Measurements from ENCODE around the gene FN1.

The FN1 gene

DNA sequence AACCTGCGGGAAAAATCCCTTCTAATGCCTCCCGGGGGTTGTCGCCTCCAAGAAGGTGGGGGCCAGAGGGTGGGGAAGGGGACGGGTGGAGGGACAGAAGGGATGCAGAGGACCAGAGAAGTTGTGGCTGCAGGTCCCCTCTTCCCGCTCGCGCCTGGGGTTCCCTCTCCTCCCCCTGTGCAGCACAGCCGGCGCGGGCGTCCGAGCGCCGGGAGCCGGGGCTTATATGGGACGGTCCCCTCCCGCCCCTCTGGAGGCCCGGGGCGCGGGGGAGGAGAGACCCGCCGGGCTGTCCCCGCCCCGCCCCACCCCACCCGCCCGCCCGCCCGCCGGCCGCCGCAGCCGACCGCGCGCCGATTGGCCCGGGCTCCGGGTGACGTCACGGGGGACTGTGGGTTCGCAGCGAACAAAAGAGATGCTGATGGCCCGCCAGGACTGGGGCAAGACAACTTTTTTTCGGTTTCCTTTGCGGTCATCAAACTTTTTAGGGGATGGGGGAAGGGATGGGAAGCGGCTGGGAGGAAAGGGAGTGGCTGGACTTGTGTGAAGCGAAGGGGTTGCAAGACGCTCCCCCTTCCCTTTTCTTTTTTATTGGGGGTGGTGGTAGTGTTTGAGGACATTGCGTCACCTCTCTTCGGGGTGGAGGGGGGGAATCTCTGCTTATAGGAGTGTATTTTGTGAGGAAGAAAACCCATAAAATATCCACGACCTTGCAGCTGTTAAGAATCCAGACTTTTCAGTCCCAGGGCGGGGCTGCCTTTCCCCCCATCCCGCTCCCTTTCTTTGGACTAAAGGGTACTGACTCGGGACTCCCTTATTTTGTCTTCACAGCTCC is at the start of gene FN1:
Gene FN1, minus strand, starts transcription at position 199 of the 835 bp plus-strand sequence. CDS start 266 bp downstream, outside the sequence.
- peak in 52 of 56 donors; percentile 4 to 85 (median 44) for DNase-seq

DNA sequence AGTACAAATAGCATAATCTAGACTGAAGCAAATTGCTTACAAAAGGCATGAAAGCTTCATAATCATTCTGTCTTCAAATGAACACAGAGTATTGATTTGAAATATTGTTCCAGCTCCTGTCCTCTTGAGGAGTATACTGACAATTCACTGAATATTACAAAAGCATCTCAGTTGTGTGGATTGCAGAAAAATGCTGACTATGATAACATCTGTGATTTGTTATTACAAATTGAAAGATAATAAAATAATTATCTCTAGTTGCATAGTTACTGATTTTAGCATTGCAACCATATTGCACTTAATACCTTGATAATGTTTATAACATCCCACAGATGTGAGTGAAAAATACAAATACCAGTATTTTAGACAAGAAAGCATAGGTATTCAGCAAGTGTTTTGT is 49.2 kb upstream of the FN1 start:
- no peak for DNase-seq

DNA sequence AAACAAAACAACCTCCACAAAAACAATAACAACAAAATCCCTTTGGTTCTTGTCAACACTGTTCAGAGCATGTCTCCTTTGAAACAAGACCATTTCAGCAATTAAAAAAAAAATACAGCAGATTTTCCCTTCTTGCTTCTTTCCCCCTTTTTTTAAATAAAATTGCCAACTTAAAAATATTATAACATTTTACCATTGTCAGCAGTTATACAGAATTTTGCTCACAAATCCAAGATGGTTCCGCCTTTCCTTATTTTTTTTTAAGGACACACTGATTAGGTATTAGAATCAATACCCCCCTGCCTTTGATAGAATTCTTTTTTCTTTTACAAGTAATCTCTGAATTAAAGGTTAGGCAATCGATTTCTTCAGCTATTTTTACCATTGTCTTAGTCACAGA is 48.7 kb upstream of the FN1 start:
- no peak for DNase-seq

DNA sequence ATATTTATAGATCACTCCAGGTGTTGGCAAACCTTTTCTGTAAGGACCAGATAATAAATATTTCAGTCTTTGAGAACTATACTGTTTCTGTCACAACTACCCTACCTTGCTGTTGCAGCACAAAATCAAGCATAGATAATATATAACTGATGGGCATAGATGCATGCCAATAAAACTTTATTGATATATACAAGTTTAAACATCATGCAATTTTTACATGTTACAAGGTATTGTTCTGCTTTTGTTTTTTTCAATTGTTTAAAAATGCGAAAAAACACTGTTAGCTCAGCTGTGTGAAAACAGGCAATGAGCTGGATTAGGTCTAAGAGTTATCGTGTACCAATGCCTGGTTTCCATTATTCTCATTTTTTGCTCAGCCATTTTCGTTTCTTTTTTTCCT is 47.6 kb upstream of the FN1 start:
- no peak for DNase-seq

DNA sequence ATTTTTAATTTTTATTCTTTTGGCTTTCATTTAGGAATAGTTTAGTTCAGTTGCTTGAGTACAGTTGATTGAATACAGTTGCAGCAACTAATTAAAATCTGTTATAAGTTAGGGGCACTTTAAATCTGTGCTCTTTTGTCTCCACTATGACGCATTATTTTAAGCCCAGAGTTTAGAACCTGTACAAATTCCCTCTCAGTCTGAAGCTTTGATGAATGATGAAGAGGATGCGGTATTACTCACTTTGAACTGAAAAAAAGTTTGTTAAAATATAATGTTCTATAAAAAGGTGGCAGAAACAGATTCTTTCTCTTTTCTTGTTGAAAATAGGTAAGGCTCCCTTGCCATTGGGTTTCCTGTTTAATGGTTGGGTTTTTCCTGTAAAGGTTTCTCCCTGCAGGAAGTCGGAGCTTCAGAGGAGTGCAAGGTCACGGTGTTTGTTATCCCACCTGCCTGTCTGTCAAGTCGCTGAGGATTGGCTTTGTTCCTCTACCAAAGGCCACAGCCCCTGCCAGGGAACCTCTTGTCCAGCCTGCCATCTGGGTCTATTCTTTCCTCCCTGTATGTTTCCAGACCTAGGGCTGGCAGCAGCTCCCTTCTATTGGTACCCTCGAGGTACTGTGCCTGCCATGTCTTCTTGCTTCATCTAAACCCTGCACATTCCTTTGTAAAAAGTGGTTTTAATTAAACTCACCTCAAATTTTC is 43.8 kb upstream of the FN1 start:
- DNase-seq, result no peak

DNA sequence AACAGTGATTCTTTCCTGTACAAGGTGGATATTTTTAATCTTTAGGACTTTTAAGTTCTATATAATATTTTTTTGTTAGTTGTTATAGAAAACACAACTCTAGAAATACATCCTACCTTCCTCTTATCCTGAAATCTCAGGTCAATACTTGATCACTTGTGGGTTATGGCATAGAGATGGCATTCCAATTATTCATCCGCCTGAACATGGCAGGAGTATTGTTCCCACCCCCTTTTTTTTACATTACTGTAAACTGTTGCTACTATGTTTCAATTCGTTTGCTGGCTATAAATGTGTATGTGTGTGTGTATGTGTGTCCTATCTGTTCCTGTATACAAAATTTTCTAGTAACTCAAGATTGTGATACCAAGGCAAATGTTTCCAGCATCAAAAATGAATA is 43.3 kb upstream of the FN1 start:
- DNase-seq, result no peak

DNA sequence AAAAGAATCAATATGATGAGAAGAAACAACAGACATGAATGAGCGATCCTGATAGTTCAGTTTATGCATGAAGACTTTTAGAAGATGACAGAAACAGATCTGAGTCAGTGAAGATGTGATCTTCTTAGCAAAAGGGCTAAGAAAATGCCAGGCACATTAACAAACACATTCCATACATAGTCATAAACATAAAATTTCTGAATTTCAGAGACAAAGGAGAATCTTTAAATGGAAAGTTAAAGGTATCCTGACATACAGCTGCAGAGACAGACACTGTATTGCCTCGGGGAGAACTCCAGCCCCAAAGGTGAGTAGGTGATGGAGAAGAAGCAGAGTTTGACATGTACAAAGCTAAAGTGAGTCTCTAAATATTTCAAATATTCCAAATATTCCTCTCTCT is 40.6 kb upstream of the FN1 start:
- no peak for DNase-seq

DNA sequence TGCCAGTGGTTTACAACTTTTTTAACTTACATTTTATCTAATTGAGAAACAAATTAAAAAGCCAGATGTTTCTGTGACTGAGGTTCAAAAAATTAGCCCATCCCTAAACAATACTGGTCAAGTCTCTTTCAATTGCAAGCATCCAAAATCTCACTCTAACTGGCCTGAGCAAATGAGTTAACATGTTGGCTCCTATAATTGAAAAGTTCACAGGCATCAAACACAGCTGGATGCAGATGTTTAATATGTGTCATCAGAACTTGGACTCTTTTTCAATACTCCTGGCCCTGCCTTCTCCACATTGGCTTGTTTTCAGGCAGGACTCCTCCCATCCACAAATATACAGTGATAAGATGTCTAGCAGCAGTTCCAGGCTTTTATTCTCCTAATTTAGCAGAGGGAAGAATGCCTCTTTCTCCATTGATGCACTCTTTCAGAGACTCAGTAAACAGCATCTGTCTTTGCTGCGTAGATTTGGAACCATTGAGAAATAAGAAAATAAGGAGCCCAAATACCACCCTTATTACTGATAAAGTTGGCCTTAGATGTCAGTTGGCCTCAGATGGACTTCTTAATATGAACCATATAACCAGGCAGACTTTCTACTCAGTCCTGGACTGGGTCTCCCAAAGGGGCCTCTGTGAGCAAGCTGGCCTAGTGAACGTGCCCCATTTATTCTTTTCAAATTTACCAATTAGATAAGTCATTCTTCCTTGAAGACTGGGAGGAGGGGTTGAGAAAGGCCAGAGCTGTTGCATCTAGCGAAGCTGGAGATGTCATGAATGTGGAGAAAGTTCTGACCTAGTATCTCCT is 30.4 kb upstream of the FN1 start:
- no peak for DNase-seq

DNA sequence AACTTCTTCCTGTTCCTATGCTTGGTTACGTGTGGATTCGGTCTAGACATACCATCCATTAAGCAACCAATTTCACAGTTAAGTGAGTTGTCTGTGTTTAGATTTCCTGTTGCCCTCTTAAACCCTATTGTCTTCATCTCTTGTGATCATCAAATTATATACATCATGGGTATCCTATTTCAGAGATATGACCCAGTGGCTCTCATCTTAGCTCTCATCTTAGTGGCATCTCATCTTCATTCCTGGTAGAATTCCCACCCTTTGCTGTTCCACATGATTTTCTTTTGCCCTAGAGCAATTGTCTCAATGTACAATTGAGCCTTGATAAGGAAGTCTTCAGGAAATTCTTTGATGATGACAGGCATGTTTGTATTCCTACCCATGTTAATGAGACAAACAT is 29.4 kb upstream of the FN1 start:
- DNase-seq, result no peak

DNA sequence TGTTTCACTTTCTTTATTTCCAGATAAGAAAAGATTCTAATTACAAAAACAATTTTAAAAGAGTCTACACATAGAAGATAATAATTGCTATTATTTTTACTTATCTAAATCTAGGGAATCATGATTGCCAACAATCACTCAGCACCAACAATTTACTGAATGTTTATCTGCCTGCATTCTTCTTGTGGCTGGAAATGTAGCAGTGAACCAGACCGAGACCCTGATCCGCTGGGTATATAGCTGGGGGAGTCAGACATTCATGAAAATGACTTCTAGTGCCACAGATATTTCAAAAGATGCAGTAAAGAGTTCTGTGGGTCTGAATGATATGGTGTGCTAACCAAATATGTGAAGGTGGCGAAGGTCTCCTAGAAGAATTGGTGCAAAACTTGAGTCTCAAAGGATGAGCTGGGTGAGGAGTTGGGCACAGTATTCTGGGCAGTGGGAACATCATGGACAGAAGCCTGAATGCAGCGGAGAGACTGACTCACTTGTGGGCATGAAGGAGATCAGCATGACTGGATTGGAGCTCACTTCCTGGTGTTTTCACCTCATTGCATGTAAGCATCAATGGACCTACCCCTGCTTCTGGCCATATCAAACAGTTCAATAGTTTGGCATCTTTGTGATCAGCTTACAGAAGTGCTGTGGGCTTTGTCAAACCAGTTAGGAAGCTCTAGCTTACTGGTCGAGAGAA is 26.1 kb upstream of the FN1 start:
- no peak for DNase-seq

DNA sequence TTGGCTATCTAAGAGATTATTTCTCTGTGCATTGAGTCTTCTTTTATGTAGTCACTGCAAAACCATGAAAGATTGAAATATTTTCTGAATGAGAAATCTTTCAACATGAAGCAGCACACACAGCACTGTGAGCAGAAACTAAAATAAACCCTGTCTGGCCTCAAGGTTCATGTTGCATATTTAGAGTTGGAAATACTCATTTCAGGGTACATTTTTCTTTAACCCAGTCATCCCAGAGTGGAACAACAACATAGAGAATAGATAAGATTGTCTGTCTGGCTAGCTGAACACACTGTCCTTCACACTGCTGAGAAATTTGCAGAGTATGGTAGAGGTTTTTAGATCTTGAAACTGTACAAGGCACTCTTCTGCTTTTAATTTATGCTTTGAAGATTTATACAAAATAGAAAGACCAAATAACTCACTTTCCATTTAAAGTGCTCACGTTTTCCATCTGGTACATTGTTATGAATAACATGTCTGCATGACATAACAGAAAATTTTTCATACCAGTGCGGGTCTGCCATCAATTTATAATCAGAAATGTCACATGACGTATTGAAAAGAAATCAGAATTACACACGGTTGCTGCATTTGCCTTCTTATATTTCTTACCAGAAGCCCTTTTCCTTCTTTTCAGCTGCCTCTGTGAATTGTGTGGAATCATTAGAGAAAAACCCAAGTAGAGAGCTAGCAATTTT is 25.0 kb upstream of the FN1 start:
- DNase-seq, result no peak

DNA sequence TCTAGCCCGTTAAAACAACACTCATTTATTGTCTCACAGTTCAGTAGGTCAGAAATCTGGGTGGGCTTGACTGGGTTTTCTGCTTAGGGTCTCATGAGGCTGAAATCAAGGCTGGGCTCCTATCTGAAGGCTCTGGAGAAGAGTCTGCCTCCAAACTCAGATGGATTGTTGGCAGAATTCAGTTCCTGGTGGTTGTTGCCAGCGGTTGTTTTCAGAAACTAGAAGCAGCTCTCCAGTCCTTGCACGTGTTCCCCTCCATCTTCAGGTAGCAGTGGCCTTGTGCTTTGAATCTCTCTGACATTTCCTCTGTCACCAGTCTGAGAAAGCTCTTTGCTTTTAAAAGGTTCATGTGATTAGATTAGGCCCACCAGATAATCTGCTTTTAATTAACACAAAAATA is 20.1 kb upstream of the FN1 start:
- DNase-seq, result no peak

DNA sequence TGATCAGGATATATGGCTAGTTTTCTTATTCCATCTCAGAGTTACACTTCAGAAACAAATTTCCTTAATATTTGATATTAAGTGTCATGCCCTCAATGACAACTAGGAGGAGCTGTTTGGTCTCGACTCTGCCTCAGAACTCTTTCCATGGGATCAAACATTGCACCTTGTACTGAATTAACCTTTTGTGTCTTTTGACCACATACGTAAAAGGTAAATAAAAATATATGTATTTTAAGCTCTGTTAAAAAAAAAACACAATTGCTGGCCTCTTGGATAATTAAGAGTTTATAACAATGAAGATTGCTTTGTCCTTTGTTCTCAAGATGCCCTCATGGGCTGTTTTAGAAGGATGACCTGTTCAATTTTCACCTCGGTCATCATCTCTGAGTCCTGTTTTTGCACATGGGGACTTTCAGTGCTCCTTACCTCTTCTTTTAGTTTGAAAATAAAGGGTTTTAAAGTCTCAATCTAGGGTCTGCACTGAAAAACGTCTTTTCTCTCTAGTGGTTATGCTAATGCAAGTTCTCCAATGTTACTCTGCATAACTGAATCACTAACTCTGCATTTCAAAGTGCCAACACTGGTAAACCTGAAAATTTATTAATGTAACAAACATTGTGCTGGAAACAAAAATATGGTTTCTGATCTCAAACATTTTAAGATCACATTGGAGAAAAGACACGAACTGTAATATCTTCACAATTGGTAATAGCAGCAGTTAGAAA is 18.8 kb upstream of the FN1 start:
- no peak for DNase-seq

DNA sequence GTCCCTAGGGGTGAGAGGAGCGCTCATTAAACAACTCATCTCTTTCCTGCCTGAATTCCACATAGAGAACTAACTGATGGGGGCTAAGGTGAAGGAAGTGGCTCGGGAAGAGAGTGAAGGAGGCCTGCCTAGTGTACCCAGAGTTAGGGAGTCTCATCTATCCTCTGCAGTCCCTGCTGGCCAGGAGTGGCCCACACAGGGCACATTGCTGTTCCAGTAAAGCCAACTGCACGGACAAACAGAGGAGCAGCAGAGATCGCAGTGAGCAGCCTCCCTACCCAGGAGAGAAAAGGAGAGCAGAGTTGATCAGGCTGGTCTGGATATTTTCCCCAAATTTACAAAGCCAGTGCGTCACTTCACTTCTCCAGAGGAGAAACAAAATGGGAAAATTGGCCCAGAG is 16.9 kb upstream of the FN1 start:
- no peak for DNase-seq

DNA sequence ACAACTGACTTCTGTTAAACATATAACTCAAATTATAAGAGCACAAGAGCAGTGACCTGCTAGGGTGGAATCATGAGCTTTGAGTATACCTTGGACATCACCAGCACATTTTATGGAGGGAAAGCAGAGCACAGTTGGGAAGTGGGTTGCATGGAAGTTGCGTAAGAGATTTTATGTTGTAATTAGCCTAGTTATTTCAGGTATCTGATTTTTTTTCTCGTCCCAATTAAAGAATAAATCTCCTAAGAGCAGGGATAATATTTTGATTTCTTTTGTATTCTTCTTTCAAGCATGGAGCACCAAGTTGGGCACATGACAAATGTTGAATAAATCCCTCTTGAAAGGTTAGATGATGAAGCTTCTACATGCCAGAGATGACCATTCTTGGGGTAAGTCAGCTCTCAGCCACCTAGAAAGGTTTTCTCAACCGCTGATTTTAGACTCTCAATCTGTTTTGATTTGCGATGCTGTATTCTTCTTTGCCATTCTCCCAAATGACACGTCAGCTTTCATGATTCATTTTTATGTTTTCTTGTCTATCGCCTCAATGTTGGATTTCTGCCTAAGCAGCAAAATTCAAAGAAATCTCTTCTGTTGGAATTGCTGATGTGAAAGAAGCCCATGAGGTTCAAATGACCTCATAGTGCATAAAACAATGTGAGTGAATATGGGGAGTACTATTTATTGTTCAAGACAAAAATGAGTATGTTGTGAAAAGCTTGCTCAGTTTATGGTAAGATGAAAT is 15.3 kb upstream of the FN1 start:
- no peak for DNase-seq

DNA sequence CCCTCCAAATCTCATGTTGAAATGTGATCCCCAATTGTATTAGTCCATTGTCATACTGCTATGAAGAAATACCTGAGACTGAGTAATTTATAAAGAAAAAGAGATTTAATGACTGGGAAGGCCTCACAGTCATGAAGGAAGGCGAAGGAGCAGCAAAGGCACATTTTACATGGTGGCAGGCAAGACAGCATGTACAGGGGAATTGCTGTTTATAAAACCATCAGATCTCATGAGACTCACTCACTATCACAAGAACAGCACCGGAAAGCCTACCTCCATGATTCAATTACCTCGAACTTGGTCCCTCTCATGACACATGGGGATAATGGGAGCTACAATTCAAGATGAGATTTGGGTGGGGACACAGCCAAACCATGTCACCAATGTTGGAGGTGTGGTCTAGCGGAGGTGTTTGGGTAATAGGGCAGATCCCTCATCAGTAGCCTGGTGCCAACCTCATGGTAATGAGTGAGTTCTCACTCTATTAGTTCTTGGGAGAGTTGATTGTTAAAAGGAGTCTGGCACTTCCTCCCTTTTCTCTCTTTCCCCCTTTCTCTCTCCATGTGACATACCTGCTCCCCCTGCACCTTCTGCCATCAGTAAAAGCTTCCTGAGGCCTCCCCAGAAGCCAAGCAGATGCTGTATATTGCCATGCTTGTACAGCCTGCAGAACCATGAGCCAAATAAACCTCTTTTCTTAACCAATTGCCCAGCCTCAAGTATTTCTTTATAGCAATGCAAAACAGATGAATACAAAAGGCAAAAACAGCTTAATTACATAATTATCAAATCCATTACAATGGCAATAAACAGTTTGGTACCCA is 14.5 kb upstream of the FN1 start:
- DNase-seq, result no peak

DNA sequence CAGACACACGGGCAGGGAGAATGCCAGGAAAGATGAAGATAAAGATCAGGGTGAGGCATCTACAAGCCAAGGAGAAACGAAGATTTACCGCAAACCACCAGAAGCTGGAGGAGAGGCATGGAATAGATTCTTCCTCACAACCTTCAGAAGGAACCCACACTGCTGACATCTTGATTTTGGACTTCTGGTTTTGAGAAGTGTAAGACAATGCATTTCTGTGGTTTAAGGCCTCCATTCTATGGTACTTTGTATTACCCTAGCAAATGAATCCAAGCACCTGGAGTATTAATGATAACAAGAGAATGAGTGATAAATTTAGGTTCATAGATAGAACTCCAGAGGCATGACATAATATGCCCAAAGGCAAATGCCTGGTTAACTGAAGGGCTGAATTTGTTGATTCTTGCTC is 11.8 kb upstream of the FN1 start:
- no peak for DNase-seq

DNA sequence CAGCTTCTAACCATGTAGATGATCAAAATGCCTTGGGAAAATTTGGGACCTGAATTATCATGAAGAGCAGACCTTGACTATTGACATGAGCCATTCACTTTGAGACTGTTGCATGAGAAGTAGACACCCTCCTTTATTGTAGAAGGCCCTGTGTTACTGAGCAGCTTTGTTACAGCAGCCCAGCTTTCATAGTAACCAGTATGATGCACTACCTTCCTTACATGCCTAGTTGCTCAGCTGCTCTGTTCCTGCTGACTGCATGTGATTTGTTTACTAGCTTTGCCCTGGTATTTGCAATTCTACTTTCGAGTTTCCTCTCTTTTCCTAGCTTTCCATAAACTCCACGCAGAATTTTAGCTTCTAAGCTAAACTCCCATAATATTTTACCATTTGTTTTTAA is 11.2 kb upstream of the FN1 start:
- no peak for DNase-seq

DNA sequence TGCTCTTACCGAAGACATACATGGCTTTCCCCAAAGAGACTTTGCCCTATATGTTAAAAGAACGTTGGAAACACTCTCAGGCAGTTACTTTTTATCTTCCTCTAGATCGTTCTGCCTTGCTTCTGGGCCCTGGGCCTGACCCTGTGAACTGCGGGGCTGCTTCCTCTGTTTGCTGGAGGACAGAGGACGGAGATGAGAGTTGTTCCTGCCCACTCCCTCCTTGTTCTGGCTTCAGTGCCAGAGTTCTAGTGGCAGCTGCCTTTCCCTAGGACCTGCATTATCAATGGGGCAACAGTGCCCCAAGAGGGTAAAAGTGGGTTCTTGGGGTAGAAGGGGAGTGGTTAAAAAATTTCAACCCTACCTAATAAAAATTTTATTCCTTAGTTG is 6.5 kb upstream of the FN1 start:
- DNase-seq, result no peak

All from amygdala (tissue), 56 donors.